Kidney epithelial cell (primary cell): ENCODE results near the gene CIAO2A. TPM values are rescaled to one million over a fixed set of nuclear protein-coding genes. Genes with fewer than 3 reads are reported as not detected.

ENCODE experiments used
- DNase-seq: peaks from one replicate; pipeline ENCODE4 v3.0.0-alpha.2; 2010; ENCODE audit warnings: low read depth
- H3K27me3 ChIP-seq: 2 replicates; pipeline ENCODE4 v1.6.0; 2011; ENCODE audit warnings: low read length; ENCODE audit not compliant: control insufficient read depth, insufficient read depth
- H3K36me3 ChIP-seq: 2 replicates; pipeline ENCODE4 v1.5.1; 2011; ENCODE audit warnings: low read length; ENCODE audit not compliant: control insufficient read depth, insufficient read depth
- H3K4me3 ChIP-seq: 2 replicates; pipeline ENCODE4 v1.5.1; 2011; ENCODE audit warnings: low read depth, mild to moderate bottlenecking, control low read depth, low read length
- total RNA-seq: library from RNA; depleted of rRNA; stranded (reverse); fragments of >200 nt; gene quantifications from 2 replicates; pipeline ENCODE4 v1.2.3, GENCODE V29; 2015
- TF ChIP-seq, protein P1 (sequence below): IDR thresholded peaks from 2 replicates; pipeline ENCODE4 v1.5.1; 2011; ENCODE audit warnings: mild to moderate bottlenecking, moderate library complexity, low read length, control low read depth, inconsistent platforms; ENCODE audit not compliant: insufficient read depth, poor library complexity, severe bottlenecking

The CIAO2A gene
- total RNA-seq, 1 donor from 2014 or later: 84.6 TPM

DNA sequence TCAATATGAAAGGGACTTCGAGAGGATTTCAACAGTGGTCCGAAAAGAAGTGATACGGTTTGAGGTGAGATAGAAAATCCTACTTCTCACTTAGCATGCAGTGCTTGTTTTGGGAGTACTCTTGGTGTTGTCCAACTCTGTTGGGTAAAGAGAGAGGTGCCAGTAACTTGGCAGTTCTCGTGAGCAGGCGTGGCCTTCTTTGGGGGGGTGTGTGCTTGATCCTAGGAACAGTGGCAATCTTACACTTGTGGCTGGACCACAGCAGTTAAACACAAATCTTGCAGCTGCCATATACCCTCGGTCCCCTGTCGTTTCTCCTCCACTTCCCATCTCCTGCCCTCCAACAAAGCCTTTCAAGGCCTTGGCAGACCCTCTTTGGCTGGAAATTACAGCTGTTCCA, 42.7 kb upstream of the CIAO2A start:
- H3K36me3 ChIP-seq: peaks cover 1% of the 10 kb centered on the region
- no peak for DNase-seq
- H3K27me3 ChIP-seq: no peaks in the 10 kb centered on the region
- TF ChIP-seq, protein P1, sequence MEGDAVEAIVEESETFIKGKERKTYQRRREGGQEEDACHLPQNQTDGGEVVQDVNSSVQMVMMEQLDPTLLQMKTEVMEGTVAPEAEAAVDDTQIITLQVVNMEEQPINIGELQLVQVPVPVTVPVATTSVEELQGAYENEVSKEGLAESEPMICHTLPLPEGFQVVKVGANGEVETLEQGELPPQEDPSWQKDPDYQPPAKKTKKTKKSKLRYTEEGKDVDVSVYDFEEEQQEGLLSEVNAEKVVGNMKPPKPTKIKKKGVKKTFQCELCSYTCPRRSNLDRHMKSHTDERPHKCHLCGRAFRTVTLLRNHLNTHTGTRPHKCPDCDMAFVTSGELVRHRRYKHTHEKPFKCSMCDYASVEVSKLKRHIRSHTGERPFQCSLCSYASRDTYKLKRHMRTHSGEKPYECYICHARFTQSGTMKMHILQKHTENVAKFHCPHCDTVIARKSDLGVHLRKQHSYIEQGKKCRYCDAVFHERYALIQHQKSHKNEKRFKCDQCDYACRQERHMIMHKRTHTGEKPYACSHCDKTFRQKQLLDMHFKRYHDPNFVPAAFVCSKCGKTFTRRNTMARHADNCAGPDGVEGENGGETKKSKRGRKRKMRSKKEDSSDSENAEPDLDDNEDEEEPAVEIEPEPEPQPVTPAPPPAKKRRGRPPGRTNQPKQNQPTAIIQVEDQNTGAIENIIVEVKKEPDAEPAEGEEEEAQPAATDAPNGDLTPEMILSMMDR: no peak
- H3K4me3 ChIP-seq: no peak overlapping the region

DNA sequence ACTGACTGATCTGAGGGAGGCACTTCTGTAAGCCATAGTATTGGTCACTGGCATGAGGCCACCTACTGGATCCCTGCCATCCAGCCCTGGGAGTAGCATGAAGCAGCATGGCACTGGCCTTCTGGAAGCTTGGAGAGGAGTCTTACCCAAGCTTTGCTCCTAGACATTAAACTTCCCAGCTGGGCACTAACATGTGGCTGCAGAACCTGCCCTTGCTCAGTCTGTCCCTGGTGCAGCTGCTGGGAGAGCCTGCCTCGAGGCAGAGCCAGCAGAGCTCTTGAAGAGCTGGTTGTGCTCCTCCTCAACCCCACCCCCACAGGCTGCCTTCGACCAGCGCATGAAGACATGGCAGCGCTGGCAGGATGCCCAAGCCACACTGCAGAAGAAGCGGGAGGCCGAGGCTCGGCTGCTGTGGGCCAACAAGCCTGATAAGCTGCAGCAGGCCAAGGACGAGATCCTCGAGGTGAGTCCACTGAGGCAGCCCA, 40.7 kb upstream of the CIAO2A start:
- no peak for DNase-seq
- TF ChIP-seq, protein P1: no peak
- Histone ChIP-seq H3K36me3 (peaks cover 1% of the 10 kb centered on the region), H3K4me3 (no peak overlapping the region), H3K27me3 (no peaks in the 10 kb centered on the region)

DNA sequence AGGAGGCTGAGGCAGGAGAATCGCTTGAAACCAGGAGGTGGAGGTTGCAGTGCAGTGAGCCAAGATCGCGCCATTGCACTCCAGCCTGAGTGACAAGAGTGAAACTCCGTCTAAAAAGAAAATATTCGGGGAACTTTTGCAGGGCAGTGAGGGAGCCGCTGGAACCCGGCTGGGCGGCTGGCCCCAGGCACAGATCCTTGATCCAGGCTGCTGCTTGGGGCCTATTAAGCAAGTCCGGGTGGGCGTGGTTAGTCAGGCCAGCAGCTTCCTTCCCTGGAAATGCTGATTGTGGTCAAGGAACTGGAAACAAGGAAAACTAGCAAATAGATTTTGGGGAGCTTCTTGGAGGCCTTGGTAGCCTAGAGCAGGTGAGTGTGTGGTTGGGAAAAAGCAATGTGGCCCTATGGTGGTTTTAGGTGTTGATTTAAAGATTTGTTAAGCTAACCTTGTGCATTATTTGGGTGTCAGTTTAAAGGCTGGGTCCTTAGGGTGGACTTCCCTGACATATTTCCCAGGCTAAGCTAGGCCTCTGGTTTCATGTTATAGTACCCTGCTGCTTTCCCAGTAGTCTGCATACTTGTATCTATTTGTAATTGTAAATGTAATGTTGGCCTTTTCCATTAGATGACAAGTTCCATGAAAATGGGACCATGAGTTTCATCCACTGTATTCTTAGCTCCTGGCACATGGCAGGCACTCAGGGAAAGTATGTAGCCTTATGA, 40.1 kb upstream of the CIAO2A start:
- Histone ChIP-seq H3K27me3 (no peaks in the 10 kb centered on the region), H3K36me3 (peaks cover 1% of the 10 kb centered on the region), H3K4me3 (no peak overlapping the region)
- DNase-seq: no peak
- TF ChIP-seq, protein P1: no peak

DNA sequence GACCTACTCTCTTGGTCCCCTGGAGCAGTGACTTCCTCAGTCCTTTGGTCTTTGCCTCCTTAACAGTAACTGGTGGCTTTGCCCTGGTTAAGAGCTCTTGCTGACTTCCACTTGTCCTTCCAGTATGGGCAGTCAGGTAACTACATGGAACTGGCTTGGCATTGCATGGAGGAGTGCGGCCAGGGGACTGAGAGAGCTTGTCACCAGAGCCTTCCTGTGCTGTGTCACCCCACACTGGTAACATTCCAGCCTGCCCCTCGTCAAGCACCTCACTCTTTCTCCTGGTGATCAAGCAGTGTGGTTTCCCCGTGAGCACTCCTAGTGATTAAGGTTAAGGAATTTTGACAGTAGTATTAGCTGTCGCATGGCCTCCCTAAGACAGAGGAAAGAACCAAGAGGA, 38.6 kb upstream of the CIAO2A start:
- no peak for DNase-seq
- H3K27me3 ChIP-seq: no peaks in the 10 kb centered on the region
- TF ChIP-seq, protein P1: no peak
- peaks cover 2% of the 10 kb centered on the region for H3K36me3 ChIP-seq
- H3K4me3 ChIP-seq: no peak overlapping the region

DNA sequence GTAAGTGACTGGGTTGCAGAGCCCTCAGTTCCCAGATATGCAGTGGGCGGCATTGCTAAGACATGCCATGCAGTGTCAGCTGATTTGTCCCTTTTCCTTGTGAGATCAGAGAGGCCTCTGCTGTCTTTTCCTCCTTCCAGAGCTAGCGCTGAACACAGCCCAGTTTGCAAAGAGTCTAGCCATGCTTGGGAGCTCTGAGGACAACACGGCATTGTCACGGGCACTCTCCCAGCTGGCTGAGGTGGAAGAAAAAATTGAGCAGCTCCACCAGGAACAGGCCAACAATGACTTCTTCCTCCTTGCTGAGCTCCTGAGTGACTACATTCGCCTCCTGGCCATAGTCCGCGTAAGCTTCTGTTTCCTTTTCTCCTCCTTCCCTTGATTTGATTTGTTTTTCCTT, 37.9 kb upstream of the CIAO2A start:
- no peak overlapping the region for H3K4me3 ChIP-seq
- TF ChIP-seq, protein P1: no peak
- no peaks in the 10 kb centered on the region for H3K27me3 ChIP-seq
- peaks cover 2% of the 10 kb centered on the region for H3K36me3 ChIP-seq
- DNase-seq: no peak

DNA sequence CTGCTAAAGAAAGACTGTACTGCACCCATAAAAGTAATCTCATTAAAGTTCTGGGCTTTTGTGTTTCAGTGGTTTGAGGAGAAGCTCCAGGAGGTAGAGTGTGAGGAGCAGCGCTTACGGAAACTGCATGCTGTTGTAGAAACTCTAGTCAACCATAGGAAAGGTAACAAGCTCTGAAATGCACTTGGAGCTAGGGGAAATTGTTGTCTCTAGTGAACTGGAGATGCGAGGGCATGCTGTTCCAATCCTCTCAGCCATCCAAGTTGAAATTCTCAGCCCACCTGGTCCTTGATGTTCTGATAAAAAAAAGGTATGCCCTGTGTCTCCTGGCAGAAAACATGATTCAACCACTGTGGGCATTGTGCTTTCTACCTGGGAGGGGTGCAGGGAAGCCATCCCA, 36.5 kb upstream of the CIAO2A start:
- Histone ChIP-seq H3K36me3 (peaks cover 2% of the 10 kb centered on the region), H3K4me3 (no peak overlapping the region), H3K27me3 (no peaks in the 10 kb centered on the region)
- DNase-seq: no peak
- TF ChIP-seq, protein P1: no peak
